Hepatocyte (in vitro differentiated cells): ENCODE data around the gene CNTN4.

Experiments
- EZH2 ChIP-seq: fragments of 200-600 bp; sonication (generic); IDR thresholded peaks from 2 replicates; pipeline ENCODE4 v1.6.1; 2016; ENCODE audit warnings: antibody characterized with exemption, mild to moderate bottlenecking, borderline replicate concordance
- TF ChIP-seq, protein P1 (sequence below): fragments of 200-600 bp; sonication (generic); IDR thresholded peaks from 2 replicates; pipeline ENCODE4 v1.5.1; 2016; ENCODE audit warnings: antibody characterized with exemption, mild to moderate bottlenecking; ENCODE audit not compliant: poor library complexity

DNA sequence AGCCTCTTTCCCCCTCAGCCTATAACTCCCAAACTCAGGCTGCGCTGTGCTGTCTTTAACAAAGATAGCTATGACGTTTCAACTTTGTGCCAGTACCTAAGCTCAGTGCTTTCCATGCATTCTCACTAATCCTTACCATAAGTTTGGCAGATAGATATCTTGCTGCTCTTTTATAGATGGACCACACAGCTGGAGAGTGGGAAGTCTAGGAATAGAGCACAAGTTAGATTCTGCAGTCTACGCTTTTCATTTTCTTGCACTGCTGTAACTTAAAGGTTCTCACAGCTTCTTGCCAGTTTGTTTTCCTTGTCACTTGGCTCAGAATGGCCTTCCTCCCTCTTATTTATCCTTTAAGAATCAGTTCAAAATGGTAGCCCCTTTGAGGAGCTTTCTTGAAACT lies 468.8 kb downstream of the CNTN4 start:
- TF ChIP-seq, protein P1, sequence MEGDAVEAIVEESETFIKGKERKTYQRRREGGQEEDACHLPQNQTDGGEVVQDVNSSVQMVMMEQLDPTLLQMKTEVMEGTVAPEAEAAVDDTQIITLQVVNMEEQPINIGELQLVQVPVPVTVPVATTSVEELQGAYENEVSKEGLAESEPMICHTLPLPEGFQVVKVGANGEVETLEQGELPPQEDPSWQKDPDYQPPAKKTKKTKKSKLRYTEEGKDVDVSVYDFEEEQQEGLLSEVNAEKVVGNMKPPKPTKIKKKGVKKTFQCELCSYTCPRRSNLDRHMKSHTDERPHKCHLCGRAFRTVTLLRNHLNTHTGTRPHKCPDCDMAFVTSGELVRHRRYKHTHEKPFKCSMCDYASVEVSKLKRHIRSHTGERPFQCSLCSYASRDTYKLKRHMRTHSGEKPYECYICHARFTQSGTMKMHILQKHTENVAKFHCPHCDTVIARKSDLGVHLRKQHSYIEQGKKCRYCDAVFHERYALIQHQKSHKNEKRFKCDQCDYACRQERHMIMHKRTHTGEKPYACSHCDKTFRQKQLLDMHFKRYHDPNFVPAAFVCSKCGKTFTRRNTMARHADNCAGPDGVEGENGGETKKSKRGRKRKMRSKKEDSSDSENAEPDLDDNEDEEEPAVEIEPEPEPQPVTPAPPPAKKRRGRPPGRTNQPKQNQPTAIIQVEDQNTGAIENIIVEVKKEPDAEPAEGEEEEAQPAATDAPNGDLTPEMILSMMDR: no peak
- no peak for TF ChIP-seq EZH2
